Prostate gland (tissue), 2 donors: Measurements from ENCODE around the gene APOBR. TPM values are rescaled to one million over a fixed set of nuclear protein-coding genes. Genes with fewer than 3 reads are reported as not detected.

Source experiments
- DNase-seq: peaks from one replicate; pipeline ENCODE4 v3.0.0-alpha.2; 2019; ENCODE audit warnings: low spot score
- H3K27ac ChIP-seq, 2 donors: fragments of 200-600 bp; sonication (generic); 2 replicates each; pipeline ENCODE4 v1.5.1; 2017 to 2019
- H3K27me3 ChIP-seq: fragments of 200-600 bp; sonication (generic); replicated peaks from 2 replicates; pipeline ENCODE4 v1.5.1; 2019; ENCODE audit not compliant: insufficient read depth
- H3K36me3 ChIP-seq, 2 donors: fragments of 200-600 bp; sonication (generic); 1 replicate in 1 of 2; 2 replicates in 1 of 2; pipeline versions ENCODE4 v1.5.1 to v1.8.1; 2017 to 2019
- H3K4me1 ChIP-seq: fragments of 200-600 bp; sonication (generic); replicated peaks from 2 replicates; pipeline ENCODE4 v1.5.1; 2019
- H3K4me3 ChIP-seq, 2 donors: fragments of 200-600 bp; sonication (generic); 2 replicates each; pipeline ENCODE4 v1.5.1; 2017 to 2019
- H3K9me3 ChIP-seq: fragments of 200-600 bp; sonication (generic); 2 replicates; pipeline ENCODE4 v1.5.1; 2017
- POLR2A ChIP-seq: fragments of 450-650 bp; IDR thresholded peaks from one replicate; pipeline ENCODE4 v1.6.1; 2016; ENCODE audit warnings: antibody characterized with exemption, mild to moderate bottlenecking
- POLR2AphosphoS5 ChIP-seq: sonication (generic); formaldehyde crosslinking; IDR thresholded peaks from one replicate; pipeline ENCODE4 v1.6.1; 2017; ENCODE audit warnings: antibody characterized with exemption
- WGBS: methylation state at CpG from one replicate; pipeline ENCODE4 v1.1.5; 2018; 5-methylcytosine and 5-hydroxymethylcytosine counted together
- intact Hi-C: fragments of 100-400 bp; cut with DNase I; formaldehyde crosslinking; loops from one replicate; pipeline ENCODE4 v1.14.2; 2022
- total RNA-seq, 2 donors: library from RNA; depleted of rRNA; stranded (reverse); fragments of >200 nt; gene quantifications; one replicate each; pipeline ENCODE4 v1.1.0, GENCODE V29; 2016
- TF ChIP-seq, protein P1 (sequence below), 4 experiments: fragments of 200-600 bp in 2 of 4; fragments of 450-650 bp in 2 of 4; sonication (generic) in 2 of 4; IDR thresholded peaks; 1 replicate in 3 of 4; 2 replicates in 1 of 4; pipeline ENCODE4 v1.5.1; 2016 to 2019; ENCODE audit warnings: antibody characterized with exemption in 4 of 4, mild to moderate bottlenecking in 2 of 4, moderate library complexity in 2 of 4

Gene APOBR
- total RNA-seq, 2 donors from 2014 or later: 1.3 to 3.4 TPM

GRCh38 chr16:28521436-28521835 is 27.0 kb downstream of the APOBR start:
- Histone ChIP-seq H3K9me3 (no peaks in the 10 kb centered on the region), H3K27ac (no peak overlapping the region), H3K4me3 (no peak overlapping the region), H3K36me3 (no peaks in the 10 kb centered on the region), H3K4me1 (no peaks in the 10 kb centered on the region), H3K27me3 (no peaks in the 10 kb centered on the region)
- 91% methylated on average over 6 of the region's 6 CpGs for WGBS
- intact Hi-C loops: no loop called here
- TF ChIP-seq, protein P1, sequence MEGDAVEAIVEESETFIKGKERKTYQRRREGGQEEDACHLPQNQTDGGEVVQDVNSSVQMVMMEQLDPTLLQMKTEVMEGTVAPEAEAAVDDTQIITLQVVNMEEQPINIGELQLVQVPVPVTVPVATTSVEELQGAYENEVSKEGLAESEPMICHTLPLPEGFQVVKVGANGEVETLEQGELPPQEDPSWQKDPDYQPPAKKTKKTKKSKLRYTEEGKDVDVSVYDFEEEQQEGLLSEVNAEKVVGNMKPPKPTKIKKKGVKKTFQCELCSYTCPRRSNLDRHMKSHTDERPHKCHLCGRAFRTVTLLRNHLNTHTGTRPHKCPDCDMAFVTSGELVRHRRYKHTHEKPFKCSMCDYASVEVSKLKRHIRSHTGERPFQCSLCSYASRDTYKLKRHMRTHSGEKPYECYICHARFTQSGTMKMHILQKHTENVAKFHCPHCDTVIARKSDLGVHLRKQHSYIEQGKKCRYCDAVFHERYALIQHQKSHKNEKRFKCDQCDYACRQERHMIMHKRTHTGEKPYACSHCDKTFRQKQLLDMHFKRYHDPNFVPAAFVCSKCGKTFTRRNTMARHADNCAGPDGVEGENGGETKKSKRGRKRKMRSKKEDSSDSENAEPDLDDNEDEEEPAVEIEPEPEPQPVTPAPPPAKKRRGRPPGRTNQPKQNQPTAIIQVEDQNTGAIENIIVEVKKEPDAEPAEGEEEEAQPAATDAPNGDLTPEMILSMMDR (IDR thresholded peaks at IDR 0.05): no peak
- no peak for TF ChIP-seq POLR2AphosphoS5
- no peak for TF ChIP-seq POLR2A
- DNase-seq: no peak

DNA sequence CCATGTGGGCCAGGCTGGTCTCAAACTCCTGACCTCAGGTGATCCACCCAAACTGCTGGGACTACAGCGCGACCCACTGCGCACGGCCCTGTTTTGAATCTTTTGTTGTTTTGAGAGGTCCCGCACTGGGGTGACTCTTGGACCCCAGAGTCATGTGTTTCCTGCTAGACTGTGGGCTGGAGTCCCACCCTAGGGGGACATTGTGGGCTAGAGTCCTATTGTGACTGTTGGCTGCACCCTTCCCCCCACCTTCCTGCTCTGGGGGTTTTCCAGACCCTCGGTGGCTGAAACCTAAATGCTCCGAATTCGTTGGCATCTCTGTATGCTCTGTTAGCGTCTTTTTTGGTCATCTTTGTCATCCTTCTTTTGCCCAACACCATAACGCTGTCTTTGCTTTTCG is 28.3 kb downstream of the APOBR start:
- H3K4me3 ChIP-seq: no peak overlapping the region
- TF ChIP-seq POLR2AphosphoS5 (no peak), POLR2A (no peak)
- TF ChIP-seq, protein P1 (IDR thresholded peaks at IDR 0.05): no peak
- H3K27ac ChIP-seq: no peak overlapping the region
- WGBS: 88% methylated on average over 11 of the region's 11 CpGs
- intact Hi-C loops: no loop called here
- no peaks in the 10 kb centered on the region for H3K36me3 ChIP-seq
- no peaks in the 10 kb centered on the region for H3K9me3 ChIP-seq
- no peaks in the 10 kb centered on the region for H3K4me1 ChIP-seq
- DNase-seq: no peak
- no peaks in the 10 kb centered on the region for H3K27me3 ChIP-seq

DNA sequence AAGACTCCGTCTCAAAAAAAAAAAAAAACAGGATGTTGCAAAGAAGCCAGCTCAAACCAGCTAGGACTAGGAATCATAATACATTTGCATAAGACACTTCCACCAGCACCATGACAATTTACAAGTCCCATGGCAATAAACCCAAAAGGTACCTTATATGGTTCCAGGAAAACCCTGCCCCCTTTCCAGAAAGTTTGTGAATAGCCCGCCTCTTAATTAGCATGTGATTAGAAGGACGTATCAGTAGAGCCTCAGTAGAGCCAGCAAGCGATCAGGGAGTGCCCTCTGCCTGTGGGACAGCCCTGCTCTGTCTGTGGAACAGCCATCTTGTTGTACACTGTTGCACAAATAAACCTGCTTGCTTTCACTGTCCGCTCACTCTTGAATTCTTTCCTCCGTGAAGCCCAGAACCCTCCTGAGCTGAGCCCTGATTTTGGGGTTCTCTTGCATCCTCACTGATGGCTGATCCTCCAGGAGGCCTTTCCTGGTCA is 30.3 kb downstream of the APOBR start:
- Histone ChIP-seq H3K9me3 (no peaks in the 10 kb centered on the region), H3K27ac (no peak overlapping the region), H3K4me3 (no peak overlapping the region), H3K36me3 (no peaks in the 10 kb centered on the region), H3K27me3 (no peaks in the 10 kb centered on the region), H3K4me1 (no peaks in the 10 kb centered on the region)
- no peak for DNase-seq
- 68% methylated on average over 6 of the region's 6 CpGs for WGBS
- intact Hi-C loops: no loop called here
- no peak for TF ChIP-seq POLR2A
- no peak for TF ChIP-seq POLR2AphosphoS5
- TF ChIP-seq, protein P1 (IDR thresholded peaks at IDR 0.05): no peak

GRCh38 chr16:28526201-28527099 is 32.0 kb downstream of the APOBR start:
- no peaks in the 10 kb centered on the region for H3K9me3 ChIP-seq
- H3K36me3 ChIP-seq: no peaks in the 10 kb centered on the region
- TF ChIP-seq, protein P1 (IDR thresholded peaks at IDR 0.05): no peak
- TF ChIP-seq POLR2A: no peak
- TF ChIP-seq POLR2AphosphoS5: no peak
- H3K27ac ChIP-seq: peak overlapping the region; percentile 50 to 54
- no peak overlapping the region for H3K4me3 ChIP-seq
- WGBS: 85% methylated on average over 11 of the region's 11 CpGs
- intact Hi-C loops: no loop called here
- DNase-seq: no peak
- H3K27me3 ChIP-seq: no peaks in the 10 kb centered on the region
- H3K4me1 ChIP-seq: no peaks in the 10 kb centered on the region
